ENCODE measurements around the gene TPSD1.
"Not testable (repeated sequence)": the region's sequence is repeated elsewhere in the genome, so short reads cannot be mapped to it uniquely, and the experiment has no call there.

Gene TPSD1

DNA sequence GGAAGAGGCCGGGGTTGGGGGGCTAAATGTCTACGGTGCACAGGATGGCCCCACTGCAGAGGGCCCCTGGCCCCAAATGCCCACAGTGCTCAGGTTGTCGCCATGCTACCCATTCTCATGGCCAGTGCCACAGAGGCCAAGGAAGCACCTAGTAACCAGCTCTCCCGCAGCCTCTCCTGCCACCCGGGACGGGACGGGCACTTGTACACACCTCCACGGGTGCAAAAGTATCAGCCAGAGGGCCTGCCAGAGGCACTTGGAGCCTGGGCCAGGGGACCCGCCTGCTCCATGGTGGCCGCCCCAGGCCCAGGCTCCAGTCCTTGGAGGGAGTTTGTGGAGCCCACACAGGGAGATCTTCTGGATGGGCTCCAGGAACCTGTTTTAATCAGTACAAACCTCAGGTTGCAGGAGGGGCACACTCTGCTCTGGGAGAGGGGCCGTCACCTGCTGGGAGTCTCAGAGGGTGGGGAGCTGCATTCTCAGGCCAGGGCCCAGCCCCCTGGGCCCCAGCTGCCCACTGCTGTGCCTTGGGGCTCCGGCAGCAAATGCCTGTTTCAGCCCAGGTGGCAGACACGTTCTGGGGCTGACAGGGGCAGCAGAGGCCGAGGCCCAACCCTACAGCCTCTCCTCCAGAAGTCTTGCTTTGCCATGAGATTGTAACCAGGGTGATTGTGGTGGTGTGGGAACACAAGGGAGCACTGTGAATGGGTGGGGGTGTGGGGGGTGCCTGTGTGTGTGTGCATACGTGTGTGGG lies 7.9 kb downstream of the TPSD1 start:
- no peak for DNase-seq (ENCODE audit: low read depth)

DNA sequence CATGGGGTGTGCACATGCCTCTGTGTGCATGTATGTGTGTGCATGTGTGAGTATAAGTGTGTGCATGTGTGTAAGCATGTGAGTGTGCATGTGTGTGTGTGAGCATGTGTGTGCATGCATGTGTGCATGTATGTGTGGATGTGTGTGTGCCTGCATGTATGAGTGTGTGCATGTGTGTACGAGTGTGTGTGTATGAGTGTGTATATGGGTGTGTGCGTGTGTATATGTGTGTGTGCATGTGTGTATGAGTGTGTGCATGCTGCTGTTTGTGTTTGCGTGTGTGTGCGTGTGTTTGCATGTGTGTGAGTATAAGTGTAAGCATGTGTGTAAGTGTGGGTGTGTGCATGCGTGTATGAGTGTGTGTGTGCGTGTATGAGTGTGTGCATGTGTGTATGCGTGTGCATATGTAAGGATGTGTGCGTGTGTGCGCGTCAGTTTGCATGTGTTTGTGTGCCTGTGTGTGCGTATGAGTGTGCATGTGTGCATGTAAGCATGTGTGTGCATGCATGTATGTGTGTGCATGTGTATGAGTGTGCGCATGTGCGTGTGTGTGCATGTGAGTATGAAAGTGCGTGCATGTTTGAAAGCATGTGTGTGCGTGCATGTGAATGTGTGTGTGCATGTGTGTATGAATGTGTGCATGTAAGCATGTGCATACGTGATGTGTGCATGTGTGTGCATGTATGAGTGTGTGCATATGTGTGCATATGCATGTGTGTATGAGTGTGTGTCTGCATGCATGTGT lies 8.6 kb downstream of the TPSD1 start:
- DNase-seq (ENCODE audit: low read depth): no peak

DNA sequence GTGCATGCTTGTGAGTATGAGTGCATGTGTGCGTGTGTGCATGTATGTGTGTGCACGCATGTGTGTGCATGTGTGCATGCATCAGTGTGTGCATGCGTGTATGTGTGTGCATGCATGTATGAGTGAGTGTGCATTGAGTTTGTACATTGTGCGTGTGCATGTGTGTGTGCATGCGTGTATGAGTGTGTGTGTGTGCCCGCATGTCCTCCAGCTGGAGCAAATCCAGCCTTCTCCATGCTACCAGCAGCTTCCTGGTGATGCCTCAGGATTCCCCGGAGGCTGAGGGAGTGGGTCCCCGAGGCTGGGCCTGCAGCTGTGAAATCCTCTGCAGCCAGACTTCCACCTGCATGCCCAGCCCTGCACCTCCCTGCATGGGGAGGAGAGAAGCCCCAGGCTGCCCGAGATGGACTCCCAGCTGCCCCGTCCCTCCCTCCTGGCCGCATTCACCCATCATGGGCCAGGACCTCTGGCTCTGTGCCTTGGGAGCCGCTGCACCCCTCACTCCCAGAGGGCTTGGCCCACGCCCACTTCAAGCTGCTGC lies 9.3 kb downstream of the TPSD1 start:
- DNase-seq (ENCODE audit: low read depth): no peak

DNA sequence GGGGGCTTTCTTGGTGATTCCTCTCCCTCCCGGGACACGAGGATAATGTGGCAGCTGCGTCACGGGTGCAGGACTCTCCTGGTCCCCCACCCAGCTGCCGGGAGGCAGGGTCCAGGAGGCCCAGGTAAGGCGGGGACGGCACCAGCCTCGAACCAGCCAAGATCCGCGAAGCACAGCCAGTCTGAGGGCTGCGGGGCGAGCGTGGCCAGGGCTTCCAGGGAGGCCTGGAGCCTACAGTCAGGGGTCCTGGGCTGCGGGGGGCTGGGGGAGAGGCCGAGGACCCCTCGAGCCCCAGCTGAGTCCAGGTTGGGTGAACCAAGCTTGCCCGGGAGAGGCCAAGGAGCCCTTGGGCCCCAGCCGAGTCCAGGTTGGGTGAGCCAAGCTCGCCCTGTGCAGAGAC lies 10.0 kb downstream of the TPSD1 start:
- no peak for DNase-seq (ENCODE audit: low read depth)

DNA sequence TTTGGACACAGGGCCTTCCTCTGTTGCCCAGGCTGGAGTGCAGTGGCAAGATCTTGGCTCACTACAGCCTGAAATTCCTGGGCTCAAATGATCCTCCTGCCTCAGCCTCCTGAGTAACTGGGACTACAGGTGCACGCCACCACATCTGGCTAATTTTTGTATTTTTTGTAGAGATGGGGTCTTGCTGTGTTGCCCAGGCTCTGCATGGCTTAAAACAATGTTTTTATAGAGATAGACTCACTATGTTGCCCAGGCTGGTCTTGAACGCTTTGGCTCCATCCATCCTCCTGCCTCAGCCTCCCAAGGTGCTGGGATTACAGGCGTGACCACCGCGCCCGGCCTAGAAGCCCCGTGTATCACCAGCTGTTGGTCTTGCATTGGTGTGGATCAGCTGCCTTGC lies 13.5 kb downstream of the TPSD1 start:
- not testable (repeated sequence) for DNase-seq (ENCODE audit: low read depth)

DNA sequence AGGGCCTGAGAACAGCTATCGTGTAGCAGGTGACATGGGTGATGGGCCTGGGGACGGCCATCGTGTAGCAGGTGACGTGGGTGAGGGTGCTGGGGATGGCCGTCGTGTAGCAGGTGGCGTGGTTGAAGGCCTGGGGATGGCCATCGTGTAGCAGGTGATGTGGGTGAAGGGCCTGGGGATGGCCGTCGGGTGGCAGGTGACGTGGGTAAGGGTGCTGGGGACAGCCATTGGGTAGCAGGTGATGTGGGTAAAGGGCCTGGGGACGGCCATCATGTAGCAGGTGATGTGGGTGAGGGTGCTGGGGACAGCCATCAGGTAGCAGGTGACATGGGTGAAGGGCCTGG lies 15.5 kb downstream of the TPSD1 start:
- DNase-seq (ENCODE audit: low read depth): no peak

DNA sequence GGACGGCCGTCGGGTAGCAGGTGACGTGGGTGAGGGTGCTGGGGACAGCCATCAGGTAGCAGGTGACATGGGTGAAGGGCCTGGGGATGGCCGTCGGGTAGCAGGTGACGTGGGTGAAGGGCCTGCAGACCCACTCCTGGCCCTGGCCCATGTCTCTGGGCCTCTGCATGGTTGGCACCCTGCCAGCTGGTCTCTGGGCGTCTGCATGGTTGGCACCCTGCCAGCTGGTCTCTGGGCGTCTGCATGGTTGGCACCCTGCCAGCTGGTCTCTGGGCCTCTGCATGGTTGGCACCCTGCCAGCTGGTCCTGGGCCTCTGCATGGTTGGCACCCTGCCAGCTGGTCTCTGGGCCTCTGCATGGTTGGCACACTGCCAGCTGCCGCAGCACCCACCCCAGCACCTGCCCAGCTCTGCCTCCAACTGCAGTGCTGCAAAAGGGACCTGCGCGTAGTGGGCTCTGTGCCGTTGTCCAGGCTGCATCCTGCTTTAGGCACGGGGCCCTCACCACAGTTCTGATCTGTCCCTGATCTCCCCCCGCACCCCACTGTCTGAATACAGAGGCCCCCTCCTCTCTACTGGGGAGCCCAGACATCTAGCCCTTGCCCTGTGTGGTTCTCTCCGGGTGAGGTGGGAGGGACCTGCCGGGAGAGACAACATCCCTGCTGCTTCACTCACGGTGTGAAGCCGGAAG lies 16.0 kb downstream of the TPSD1 start:
- not testable (repeated sequence) for DNase-seq (ENCODE audit: low read depth)

DNA sequence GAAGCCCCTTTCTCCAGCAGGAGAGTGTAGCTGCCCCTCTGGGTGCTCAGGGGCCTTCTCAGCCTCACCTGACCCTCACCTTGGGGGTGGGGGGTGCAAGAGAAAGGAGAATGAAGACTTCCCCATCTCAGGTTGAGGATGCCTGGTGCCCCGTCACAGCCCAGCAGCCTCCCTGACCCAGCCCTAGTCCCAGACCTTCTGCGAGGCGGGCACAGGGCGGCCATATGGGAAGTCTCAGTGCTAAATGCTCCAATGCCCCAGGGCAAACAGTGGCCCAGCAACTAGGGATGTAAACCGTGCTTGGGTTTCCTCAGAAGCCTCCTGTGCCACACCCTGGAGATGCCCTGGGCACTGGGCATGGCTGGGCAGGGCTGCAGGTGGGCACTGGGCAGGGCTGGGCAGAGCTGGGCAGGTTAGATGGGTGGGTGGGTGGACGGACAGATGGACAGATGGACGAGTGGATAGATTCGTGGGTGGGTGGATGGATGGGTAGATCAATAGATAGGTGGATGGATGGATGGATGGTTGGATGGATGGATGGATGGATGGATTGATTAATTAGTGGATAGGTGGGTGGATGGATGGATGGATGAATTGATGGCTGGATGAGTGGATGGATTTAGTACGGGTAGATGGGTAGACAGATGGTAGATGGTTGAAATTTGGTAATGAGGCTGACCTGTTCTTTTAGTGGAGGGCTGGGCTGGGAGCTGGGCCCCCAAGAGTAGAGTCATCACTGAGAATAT lies 16.8 kb downstream of the TPSD1 start:
- no peak for DNase-seq (ENCODE audit: low read depth)

DNA sequence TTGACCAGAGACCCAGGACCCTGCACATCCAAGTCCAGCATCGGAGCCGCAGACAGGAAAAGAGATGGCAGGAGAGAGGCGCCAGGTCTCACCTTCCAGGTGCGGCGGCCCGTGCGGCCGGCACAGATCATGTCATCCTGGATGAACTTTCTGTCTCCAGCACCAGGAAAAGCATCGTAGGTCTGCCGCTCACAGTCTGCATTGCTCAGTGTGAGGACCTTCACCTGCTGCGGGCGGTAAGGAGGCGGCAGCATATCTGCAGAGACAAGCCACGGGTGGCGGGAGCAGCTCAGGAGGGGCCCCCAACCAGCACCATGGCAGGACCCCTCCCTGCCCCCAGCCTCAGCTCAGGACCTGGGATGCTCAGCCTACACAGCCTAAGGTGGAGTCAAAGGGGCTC lies 17.9 kb downstream of the TPSD1 start:
- DNase-seq (ENCODE audit: low read depth): no peak

DNA sequence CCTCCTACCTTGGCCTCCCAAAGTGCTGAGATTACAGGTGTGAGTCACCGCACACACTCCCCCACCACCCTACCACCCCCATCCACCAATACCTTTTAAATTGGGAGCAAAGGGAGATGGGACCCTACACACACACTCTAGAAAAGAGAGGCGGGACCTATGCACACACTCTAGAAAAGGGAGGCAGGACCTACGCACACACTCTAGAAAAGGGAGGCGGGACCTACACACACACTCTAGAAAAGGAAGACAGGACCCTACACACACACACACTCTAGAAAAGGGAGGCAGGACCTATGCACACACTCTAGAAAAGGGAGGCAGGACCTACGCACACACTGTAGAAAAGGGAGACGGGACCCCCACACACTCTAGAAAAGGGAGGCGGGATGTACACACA lies 18.9 kb downstream of the TPSD1 start:
- no peak for DNase-seq (ENCODE audit: low read depth)

DNA sequence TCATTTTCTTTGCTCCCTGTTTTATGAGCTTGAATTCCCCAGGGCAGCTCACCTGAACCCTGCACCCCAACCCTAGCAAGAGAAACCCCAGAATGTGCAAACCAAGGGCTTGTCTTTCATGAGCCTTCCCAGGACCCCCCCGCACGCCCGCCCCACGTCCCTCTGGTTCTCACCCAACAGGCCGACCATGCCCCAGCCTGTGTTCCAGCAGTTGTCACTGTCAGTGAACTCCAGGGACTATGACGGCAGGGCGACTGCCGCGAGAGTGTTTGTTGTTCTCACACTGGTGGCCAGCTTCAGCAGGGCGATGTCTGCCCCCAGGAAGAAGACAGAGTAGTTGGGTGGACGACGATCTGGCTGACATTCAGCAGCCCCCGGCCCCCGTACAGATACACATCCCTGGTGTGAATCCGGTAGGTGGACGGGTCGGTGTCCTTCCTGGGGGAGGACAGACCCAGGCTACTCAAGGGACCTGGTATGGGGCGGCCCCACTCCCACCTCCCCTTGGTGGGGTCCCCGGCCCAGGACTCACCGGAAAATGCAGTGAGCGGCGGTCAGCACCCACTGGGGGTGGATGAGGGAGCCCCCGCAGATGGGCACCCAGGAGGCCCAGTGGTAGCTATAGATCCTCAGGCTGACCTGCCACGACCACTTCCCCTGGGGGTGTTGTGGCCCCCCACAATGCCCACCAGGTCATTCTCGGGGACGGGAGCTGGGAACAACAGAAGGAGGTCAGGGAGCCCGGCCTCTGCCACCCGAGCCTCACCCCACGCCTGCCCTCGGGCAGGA lies 20.1 kb downstream of the TPSD1 start:
- DNase-seq (ENCODE audit: low read depth): no peak

DNA sequence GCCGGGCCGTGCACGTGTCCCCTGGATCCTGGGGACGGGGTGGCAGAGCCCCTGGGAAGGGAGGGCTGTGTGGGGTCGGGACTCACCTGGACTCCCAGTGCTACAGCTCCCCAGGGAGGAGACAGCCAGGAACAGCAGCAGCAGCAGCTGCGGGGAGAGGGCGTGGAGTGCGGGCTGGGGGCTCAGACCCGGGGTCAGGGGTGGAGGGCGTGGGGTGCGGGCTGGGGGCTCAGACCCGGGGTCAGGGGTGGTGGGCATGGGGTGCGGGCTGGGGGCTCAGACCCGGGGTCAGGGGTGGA lies 20.7 kb downstream of the TPSD1 start:
- no peak for DNase-seq (ENCODE audit: low read depth)

DNA sequence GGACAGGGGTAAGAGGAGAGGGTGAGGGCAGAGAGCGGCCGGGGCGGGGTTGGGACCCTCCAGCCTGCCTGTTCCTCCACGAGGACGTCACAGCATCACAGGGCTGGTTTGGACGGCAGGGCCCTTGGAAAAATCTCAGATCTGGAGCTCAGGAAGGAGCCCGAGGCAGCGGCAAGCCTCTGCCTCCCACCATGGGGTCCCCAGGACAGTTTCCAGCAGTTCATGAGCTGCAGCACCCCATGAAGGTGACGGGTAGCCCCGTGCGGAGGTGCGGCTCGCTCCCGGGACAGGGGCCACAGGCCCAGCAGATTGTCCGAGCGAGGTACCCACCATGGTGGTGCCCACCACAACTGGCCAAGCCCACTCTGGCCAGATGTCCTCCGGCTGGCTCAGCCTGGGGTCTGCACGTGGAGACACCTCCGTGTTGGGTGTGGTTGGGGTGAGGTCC lies 21.3 kb downstream of the TPSD1 start:
- no peak for DNase-seq (ENCODE audit: low read depth)

DNA sequence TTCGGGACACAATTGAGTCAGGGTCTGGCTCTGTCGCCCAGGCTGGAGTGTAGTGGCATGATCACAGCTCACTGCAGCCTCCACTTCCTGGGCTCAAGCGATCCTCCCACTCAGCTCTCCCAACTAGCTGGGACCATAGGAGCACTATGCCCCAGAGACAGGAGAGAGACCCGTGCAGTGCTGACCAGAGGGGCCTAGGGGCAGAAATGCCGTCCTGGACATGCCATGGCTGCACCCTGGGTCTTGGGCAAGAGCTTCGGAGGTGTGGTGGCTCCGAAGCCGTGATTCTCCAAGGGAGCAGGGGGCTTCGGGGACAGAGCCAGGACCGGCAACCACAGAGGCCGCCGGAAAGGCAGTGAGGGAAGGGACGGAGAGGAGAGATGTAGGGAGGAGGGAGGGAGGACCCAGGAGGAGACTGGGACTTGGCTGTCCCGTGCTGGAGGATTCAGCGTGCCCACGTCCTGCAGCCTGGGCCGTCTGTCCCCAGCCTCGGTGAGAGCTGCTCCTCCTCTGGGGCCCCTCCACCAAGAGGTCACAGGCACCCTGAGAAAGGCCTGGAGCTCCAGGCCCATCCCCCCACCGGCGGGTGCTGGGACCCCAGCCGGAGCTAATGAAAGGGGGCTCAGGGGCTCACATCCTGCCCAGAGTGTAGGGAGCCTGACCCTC lies 21.9 kb downstream of the TPSD1 start:
- DNase-seq (ENCODE audit: low read depth): no peak

DNA sequence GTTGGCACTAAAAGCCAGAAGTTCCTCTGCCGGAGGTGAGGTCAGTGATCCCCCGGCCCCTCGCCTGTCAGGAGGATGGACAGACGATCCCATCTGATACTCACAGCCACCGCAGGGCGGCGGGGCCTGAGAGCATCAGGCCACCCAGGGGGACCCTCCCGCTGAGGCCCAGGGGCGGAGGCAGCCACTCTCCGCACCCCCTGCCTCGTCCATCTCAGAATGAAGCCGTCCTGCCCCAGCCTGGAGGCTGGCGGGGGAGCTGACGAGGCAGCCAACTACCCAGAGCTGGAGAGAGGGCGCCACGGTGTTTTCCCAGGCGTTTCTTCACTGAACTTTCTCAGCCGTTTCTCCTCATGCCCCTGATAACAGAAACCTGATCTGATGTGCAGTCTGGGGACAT lies 22.6 kb downstream of the TPSD1 start:
- no peak for DNase-seq (ENCODE audit: low read depth)

DNA sequence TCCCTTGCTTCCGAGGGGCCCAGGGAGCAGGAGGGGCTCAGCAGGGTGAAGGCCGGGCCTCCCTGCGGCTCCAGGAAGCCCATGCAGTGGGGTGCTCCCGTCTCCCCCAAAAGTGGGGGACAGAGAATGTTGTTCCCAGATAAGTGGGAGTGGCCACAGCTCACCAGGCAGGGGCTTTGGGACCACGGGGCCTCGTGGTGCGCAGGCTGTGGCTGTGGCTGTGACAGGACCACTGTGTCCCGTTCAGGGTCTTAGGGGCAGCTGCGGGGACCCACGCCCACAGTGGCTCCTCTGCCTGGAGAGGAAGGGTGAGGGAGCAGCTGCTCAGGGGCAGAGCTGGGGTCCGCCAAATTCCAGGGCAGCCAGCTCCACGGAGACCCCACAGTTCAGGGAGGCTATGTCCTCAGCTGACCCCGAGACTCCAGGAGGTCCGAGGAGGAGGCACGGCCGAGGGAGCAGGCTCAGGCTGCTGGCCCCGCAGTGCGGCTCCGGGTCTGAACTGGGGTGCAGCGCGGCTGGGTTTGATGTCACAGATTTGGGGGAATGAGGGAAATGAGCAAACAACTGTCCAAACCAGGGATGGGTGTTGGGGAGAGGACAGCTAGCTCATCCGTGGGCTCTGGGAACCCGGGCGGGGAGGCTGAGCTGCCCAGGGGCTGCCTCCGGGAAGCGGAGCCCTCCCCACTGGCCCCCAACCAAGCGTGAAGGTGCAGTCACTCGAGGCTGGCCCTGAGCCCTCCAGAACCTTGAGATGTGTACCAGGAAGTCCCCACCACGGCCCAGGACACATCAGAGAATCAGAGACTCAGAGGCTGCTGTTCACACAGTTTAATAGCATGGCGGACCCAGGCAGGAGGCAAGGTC lies 23.4 kb downstream of the TPSD1 start:
- DNase-seq (ENCODE audit: low read depth): no peak

DNA sequence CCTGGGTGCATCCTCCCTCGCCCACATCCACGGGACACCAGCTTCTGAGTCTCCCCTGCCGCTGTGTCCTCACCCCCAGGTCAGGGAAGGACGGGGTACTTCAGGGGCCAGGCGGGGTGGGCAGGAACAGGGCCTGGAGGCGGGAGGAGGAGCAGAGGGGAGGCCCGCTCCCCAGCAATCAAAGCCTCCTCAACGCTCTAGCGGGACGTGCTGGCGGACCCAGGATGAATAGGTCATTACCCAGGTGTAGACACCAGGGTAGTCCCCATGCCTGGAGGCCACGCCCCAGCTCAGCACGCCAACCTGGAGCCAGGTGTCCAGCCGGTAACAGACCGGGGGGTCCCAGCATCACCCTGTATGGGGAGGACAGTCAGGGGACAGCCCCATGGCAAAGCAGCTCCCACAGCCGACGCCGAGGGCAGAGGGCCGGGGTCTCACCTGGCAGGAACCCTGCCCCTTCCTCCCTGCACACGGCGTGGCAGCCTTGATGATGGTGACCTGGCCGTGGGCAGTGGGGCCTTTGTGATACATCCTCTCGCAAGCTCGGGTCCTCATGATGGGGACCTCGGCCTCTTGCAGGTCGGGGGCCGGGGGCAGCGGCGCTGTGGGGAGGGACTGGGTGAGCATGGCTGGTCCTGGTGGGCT lies 24.2 kb downstream of the TPSD1 start:
- no peak for DNase-seq (ENCODE audit: low read depth)

DNA sequence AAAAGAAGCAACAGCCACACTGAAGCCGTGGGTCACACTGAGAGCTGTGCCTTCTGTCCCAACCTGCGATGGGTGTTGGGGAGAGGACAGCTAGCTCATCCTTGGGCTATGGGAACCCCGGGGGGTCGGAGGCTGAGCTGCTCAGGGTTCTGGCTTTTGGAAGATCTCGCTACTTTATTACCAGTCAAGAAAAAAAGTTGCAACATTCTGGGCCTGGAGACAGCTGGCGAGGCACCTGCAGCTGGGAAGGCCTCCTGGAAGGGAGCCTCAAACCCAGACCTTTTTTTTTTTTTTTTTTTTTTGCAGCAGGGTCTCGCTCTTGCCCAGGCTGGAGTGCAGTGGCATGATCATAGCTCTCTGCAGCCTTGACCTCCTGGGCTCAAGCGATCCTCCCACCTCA lies 24.9 kb downstream of the TPSD1 start:
- DNase-seq (ENCODE audit: low read depth): no peak

DNA sequence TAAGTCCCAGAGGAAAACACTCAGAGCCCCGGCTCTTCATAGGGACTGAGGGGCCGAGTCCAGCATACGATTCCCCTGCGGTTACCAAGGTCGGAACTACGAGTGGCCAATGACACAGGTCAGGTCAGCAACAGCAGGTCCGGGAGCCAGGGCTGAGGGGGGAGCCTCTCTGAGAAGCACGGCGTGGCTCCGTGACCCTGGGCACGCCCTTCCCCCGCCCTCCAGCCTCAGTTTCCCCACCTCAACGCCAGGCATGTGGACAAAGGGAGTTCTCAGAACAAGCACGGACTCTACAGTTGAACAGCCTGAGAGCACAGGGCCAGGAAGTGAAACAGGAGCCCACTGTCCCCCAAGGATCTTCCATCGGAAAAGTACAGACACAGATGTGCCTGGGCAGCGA lies 25.6 kb downstream of the TPSD1 start:
- DNase-seq (ENCODE audit: low read depth): no peak
